Endothelial cell of umbilical vein (primary cell): ENCODE data around the gene EFHC1. TPM values are rescaled to one million over a fixed set of nuclear protein-coding genes. Genes with fewer than 3 reads are reported as not detected.

Experiments
- BruUV-seq: library from RNA; stranded (reverse); fragments of 400-500 nt; replicated peaks from 2 replicates; lab custom pipeline; 2021; lab: Mats Ljungman, UMichigan
- CTCF ChIA-PET: fragments of 300-600, 350-600 bp; sonication (Branson Sonifier 250); formaldehyde crosslinking; loops from one replicate; lab custom pipeline; 2021; ENCODE audit warnings: antibody characterized with exemption, inconsistent platforms; lab: Charles Lee
- POLR2A ChIA-PET: fragments of 300-600, 350-600 bp; sonication (Branson Sonifier 250); formaldehyde crosslinking; loops from one replicate; lab custom pipeline; 2021; ENCODE audit warnings: antibody characterized with exemption, inconsistent platforms; lab: Charles Lee
- DNase-seq: peaks from one replicate; pipeline ENCODE4 v3.0.0-alpha.2; 2011; ENCODE audit warnings: low read depth, low spot score
- FAIRE-seq: peaks from 2 replicates; lab custom pipeline; 2011; peaks lifted over from hg19 to GRCh38; lab: Jason Lieb, UNC
- H2AFZ ChIP-seq: 2 replicates; pipeline ENCODE4 v1.6.0; 2012; ENCODE audit warnings: low read depth, low read length, control low read depth, inconsistent platforms
- H3K27ac ChIP-seq: 2 replicates; pipeline ENCODE4 v1.5.1; 2011; ENCODE audit warnings: low read depth, mild to moderate bottlenecking, control low read depth, low read length, moderate library complexity; ENCODE audit not compliant: insufficient read depth
- H3K27me3 ChIP-seq, 2 experiments: 2 replicates each; pipeline versions ENCODE4 v1.6.0 to v1.6.1; 2011; ENCODE audit warnings: low read length in 2 of 2, mixed read lengths in 1 of 2; ENCODE audit not compliant: control insufficient read depth in 2 of 2, insufficient read depth in 2 of 2
- H3K36me3 ChIP-seq, 2 experiments: 2 replicates in 1 of 2; 3 replicates in 1 of 2; pipeline ENCODE4 v1.5.1; 2011; ENCODE audit warnings: low read length in 2 of 2, mild to moderate bottlenecking in 1 of 2, moderate library complexity in 1 of 2; ENCODE audit not compliant: control insufficient read depth in 2 of 2, insufficient read depth in 2 of 2; ENCODE audit errors: extremely low read depth in 1 of 2
- H3K4me1 ChIP-seq: 3 replicates; pipeline ENCODE4 v1.5.1; 2011; ENCODE audit warnings: mild to moderate bottlenecking, low read length; ENCODE audit not compliant: control insufficient read depth, insufficient read depth; ENCODE audit errors: extremely low read depth
- H3K4me2 ChIP-seq: 2 replicates; pipeline ENCODE4 v1.6.1; 2011; ENCODE audit warnings: low read length, control low read depth, mixed read lengths; ENCODE audit not compliant: insufficient read depth
- H3K4me3 ChIP-seq, 3 experiments: fragments of 200-600 bp in 1 of 3; sonication (generic), shearing (Covaris generic) in 1 of 3; replicated peaks in 1 of 3; 2 replicates each; pipeline ENCODE4 v1.5.1; 2011 to 2016; ENCODE audit warnings: control low read depth in 3 of 3, low read length in 3 of 3, mild to moderate bottlenecking in 2 of 3, inconsistent platforms in 1 of 3, low read depth in 1 of 3, moderate library complexity in 1 of 3; ENCODE audit not compliant: insufficient read depth in 1 of 3
- H3K79me2 ChIP-seq: 2 replicates; pipeline ENCODE4 v1.6.0; 2012; ENCODE audit warnings: low read length, inconsistent platforms; ENCODE audit not compliant: control insufficient read depth, insufficient read depth
- H3K9ac ChIP-seq: replicated peaks from 2 replicates; pipeline ENCODE3; 2011; ENCODE audit warnings: low read length, control low read depth; ENCODE audit not compliant: insufficient read depth; ENCODE audit errors: extremely low read depth
- H3K9me1 ChIP-seq: replicated peaks from 3 replicates; pipeline ENCODE4 v1.6.0; 2011; ENCODE audit warnings: mild to moderate bottlenecking, low read length; ENCODE audit not compliant: control insufficient read depth, insufficient read depth; ENCODE audit errors: extremely low read depth
- H3K9me3 ChIP-seq: replicated peaks from 2 replicates; pipeline ENCODE4 v1.5.1; 2012; ENCODE audit warnings: low read length, inconsistent platforms; ENCODE audit not compliant: control insufficient read depth, insufficient read depth
- H4K20me1 ChIP-seq: replicated peaks from 2 replicates; pipeline ENCODE3; 2011; ENCODE audit warnings: mild to moderate bottlenecking, low read length; ENCODE audit not compliant: control insufficient read depth, insufficient read depth; ENCODE audit errors: extremely low read depth
- EZH2 ChIP-seq: IDR thresholded peaks from 2 replicates; pipeline ENCODE4 v1.6.1; 2012; ENCODE audit warnings: borderline replicate concordance, low read depth, mild to moderate bottlenecking, moderate library complexity, low read length, inconsistent platforms; ENCODE audit not compliant: severe bottlenecking
- FOS ChIP-seq: IDR thresholded peaks from 2 replicates; pipeline ENCODE4 v1.6.1; 2011; ENCODE audit warnings: mild to moderate bottlenecking, low read length, moderate library complexity, borderline replicate concordance; ENCODE audit not compliant: insufficient read depth
- GATA2 ChIP-seq: IDR thresholded peaks from 2 replicates; pipeline ENCODE4 v1.7.0; 2011; ENCODE audit warnings: low read depth, mild to moderate bottlenecking, moderate library complexity, mixed read lengths, low read length; ENCODE audit not compliant: insufficient read length, insufficient read depth
- JUN ChIP-seq: IDR thresholded peaks from 2 replicates; pipeline ENCODE4 v1.6.1; 2011; ENCODE audit warnings: borderline replicate concordance, low read depth; ENCODE audit not compliant: insufficient read length, insufficient read depth
- MYC ChIP-seq: IDR thresholded peaks from one replicate; pipeline ENCODE4 v1.6.1; 2011; ENCODE audit warnings: mild to moderate bottlenecking, low read depth, low read length
- POLR2A ChIP-seq: IDR thresholded peaks from 2 replicates; pipeline ENCODE4 v1.6.1; 2012; ENCODE audit warnings: low read depth, mild to moderate bottlenecking, control low read depth, low read length
- POLR2AphosphoS5 ChIP-seq: IDR thresholded peaks from 2 replicates; pipeline ENCODE4 v1.6.1; 2012; ENCODE audit warnings: low read depth, mild to moderate bottlenecking, control low read depth, low read length, moderate library complexity; ENCODE audit not compliant: insufficient read depth
- dilution Hi-C: fragments of 300-500 bp; cut with MboI; formaldehyde crosslinking; loops from one replicate; pipeline ENCODE4 v1.15.0; 2019; ENCODE audit warnings: low sequenced_read_pairs; ENCODE audit not compliant: extremely low pct_ligation_motif_present
- intact Hi-C: fragments of 100-400 bp; cut with micrococcal nuclease; formaldehyde crosslinking; loops from one replicate; pipeline ENCODE4 v1.10.0; 2022
- polyA plus RNA-seq, 4 experiments: library from polyadenylated mRNA; depleted of rRNA in 3 of 4; stranded (reverse) in 3 of 4; unstranded in 1 of 4; fragments of >200 nt; gene quantifications; 2 replicates each; pipeline versions ENCODE4 v1.2.1 to v1.2.3, GENCODE V29; 2011 to 2012; ENCODE audit warnings: missing spikeins in 1 of 4
- total RNA-seq: library from RNA; stranded (reverse); gene quantifications from 2 replicates; pipeline ENCODE4 v1.2.3, GENCODE V29; 2021
- TF ChIP-seq, protein P1 (sequence below), 2 donors: IDR thresholded peaks; 1 replicate in 1 of 2; 2 replicates in 1 of 2; pipeline ENCODE4 v1.5.1; 2011; ENCODE audit warnings: low read length in 2 of 2, mild to moderate bottlenecking in 2 of 2, moderate library complexity in 2 of 2, control low read depth in 1 of 2, inconsistent platforms in 1 of 2, low read depth in 1 of 2; ENCODE audit not compliant: insufficient read depth in 1 of 2; ENCODE audit errors: extremely low read depth in 1 of 2
- TF ChIP-seq, protein P2 (sequence below): IDR thresholded peaks from 2 replicates; pipeline ENCODE4 v1.6.1; 2011; ENCODE audit not compliant: insufficient read depth, insufficient read length

EFHC1 gene
- total and polyA plus RNA-seq, 2 donors (not counting 3 experiments of a cell fraction or from before 2014, with no cell fraction given): 14.6 to 17.6 TPM

DNA sequence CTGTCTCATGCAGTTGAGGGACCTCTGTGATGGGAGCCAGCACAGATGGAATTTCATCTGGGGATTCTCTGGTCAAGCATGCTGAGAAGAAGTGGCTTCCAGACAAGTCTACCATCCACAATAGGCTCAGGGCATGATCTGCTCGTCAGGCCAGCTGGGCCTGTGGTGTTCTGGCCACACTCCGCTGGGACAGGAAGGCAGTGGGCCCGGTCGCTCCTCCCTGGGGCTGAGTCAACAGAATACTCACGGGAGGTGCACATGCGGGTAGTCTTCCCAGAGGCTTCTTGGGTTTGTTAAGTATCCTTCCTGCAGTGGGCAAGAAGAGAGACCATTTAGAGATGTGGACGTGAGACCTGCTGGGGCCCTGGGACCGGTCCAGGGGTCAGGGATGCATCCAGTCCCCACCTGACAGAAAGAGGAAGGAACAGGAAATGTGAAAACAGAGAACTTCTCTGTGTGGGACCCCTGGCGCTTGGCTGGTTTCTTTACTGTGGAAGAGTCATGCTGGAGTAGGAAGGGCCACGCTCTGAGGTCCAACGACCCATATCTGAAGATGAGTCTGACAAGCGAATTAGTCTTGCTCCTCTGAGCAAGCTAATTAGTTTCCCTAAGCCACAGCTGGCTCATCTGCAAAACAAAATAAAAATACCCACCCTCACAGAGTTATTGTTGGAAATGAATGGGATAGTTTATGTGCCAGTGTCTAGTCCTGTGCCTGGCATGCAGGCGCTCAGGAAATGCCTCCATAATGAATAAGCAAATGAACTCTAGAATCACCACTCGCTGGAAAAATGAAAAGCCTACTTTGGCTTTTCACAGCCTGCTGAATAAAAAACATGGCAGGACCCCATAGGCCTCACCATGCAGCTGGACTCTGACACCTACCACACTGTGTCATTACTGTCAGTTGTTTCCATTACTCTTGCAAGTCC lies 89.4 kb downstream of the EFHC1 start:
- H3K36me3 ChIP-seq: peaks cover 27 to 44% of the 10 kb centered on the region in 2 experiments
- H3K79me2 ChIP-seq: no peaks in the 10 kb centered on the region
- no peaks in the 10 kb centered on the region for H3K27me3 ChIP-seq
- no TSS peak for BruUV-seq
- FAIRE-seq (peak; percentile 70), DNase-seq (peak; percentile 50)
- H4K20me1 ChIP-seq: no peaks in the 10 kb centered on the region
- peak overlapping the region; percentile 32 for H3K4me2 ChIP-seq
- POLR2A ChIA-PET: interaction anchor here (1.1 kb wide), 1 partner anchor 86 kb away, joined by 4 read pairs; no protein-coding TSS in a partner anchor
- no peaks in the 10 kb centered on the region for H3K9me3 ChIP-seq
- H2AFZ ChIP-seq: no peak overlapping the region
- TF ChIP-seq MYC (no peak), JUN (peak; percentile 61), GATA2 (no peak), FOS (peak; percentile 45), POLR2AphosphoS5 (peak; percentile 63), EZH2 (no peak), POLR2A (peak; percentile 33)
- TF ChIP-seq, protein P1, sequence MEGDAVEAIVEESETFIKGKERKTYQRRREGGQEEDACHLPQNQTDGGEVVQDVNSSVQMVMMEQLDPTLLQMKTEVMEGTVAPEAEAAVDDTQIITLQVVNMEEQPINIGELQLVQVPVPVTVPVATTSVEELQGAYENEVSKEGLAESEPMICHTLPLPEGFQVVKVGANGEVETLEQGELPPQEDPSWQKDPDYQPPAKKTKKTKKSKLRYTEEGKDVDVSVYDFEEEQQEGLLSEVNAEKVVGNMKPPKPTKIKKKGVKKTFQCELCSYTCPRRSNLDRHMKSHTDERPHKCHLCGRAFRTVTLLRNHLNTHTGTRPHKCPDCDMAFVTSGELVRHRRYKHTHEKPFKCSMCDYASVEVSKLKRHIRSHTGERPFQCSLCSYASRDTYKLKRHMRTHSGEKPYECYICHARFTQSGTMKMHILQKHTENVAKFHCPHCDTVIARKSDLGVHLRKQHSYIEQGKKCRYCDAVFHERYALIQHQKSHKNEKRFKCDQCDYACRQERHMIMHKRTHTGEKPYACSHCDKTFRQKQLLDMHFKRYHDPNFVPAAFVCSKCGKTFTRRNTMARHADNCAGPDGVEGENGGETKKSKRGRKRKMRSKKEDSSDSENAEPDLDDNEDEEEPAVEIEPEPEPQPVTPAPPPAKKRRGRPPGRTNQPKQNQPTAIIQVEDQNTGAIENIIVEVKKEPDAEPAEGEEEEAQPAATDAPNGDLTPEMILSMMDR (IDR thresholded peaks at IDR 0.05; ENCODE audit: extremely low read depth in 1 of 2, insufficient read depth in 1 of 2, low read depth in 1 of 2, low read length in 2 of 2): no peak
- TF ChIP-seq, protein P2, sequence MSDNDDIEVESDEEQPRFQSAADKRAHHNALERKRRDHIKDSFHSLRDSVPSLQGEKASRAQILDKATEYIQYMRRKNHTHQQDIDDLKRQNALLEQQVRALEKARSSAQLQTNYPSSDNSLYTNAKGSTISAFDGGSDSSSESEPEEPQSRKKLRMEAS: no peak
- H3K9me1 ChIP-seq: no peaks in the 10 kb centered on the region
- CTCF ChIA-PET: interaction anchor here (0.8 kb wide), 1 partner anchor 89 kb away, joined by 3 read pairs; the partner anchor contains the start of gene EFHC1
- dilution Hi-C loops (no loop called here), intact Hi-C loops (loop anchor here (1.0 to 10.0 kb wide), 2 partner anchors 26 to 485 kb away; partner anchors contain the start of gene GSTA4)
- peaks cover 60% of the 10 kb centered on the region for H3K4me1 ChIP-seq
- H3K27ac ChIP-seq: peak overlapping the region; percentile 89
- no peak overlapping the region for H3K4me3 ChIP-seq
- peak overlapping the region; percentile 13 for H3K9ac ChIP-seq
